ENCODE results near the gene ACSBG1. TPM values are rescaled to one million over a fixed set of nuclear protein-coding genes. Genes with fewer than 3 reads are reported as not detected.

The ACSBG1 gene
- total RNA-seq = not detected

DNA sequence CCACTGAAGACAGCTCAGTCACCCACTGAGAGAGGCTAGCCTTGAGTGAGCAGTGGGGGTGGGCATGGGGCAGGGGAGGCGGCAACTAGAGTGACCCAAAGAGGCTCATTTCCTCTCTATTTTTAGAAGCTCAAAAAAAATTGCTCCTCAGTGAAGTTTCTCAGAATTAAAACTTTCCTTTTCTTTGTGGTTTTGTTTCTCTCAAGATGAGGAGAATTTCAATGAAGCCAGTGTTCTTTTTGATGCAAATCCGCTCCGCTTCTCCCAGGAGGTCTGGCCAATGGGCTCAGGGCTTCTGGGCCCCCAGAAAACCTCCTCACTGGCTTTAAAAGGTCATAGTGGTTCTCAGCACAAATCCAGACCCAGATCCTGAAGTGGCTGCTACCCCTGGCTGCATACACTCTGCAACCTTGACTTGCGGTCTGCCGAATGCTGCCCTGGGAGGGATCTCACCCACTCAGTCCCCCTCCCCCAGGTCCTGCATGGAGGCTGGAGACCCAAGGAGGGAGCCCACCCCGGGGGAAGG is at the start of gene ACSBG1:
Gene ACSBG1, minus strand, starts transcription at position 51 of the 526 bp plus-strand sequence. CDS start 64 bp downstream, outside the sequence.
- POLR2A ChIA-PET = no interaction called here
- CTCF ChIA-PET = interaction anchor here (1.5 kb wide), 1 partner anchor 39 kb away, joined by 4 read pairs; no protein-coding TSS in a partner anchor

GRCh38 chr15:78282324-78282723 is 48.0 kb upstream of the ACSBG1 start:
- ChIA-PET CTCF (interaction anchor here (1.6 kb wide), 1 partner anchor 18 kb away, joined by 4 read pairs; the partner anchor contains the start of gene DNAJA4), POLR2A (no interaction called here)

GRCh38 chr15:78280319-78281072 is 46.1 kb upstream of the ACSBG1 start:
- ChIA-PET CTCF (interaction anchor here (0.6 kb wide), 1 partner anchor 1648 kb away, joined by 4 read pairs; no protein-coding TSS in a partner anchor), POLR2A (no interaction called here)

GRCh38 chr15:78276064-78276943 is 41.9 kb upstream of the ACSBG1 start:
- ChIA-PET POLR2A (no interaction called here), CTCF (no interaction called here)

DNA sequence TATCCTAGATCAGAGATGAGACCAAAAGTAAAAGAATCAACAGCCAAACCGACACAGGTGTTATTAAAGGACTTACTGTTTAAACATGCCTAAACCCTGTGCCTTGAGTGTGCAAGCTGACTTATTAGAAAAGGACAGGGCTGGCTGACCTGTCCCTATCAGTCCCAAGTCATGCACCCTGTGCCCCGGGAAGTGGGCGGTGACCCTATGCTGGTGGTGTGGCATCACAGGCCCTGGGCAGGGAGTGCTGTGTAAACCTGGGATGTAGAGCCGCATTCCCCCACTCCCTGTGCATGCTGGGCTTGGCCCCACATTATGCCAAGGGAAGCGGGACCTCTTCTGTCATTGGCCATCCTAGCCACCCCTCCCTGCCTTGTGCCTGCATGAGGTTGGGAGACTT is 40.6 kb upstream of the ACSBG1 start:
- ChIA-PET POLR2A (no interaction called here), CTCF (no interaction called here)

DNA sequence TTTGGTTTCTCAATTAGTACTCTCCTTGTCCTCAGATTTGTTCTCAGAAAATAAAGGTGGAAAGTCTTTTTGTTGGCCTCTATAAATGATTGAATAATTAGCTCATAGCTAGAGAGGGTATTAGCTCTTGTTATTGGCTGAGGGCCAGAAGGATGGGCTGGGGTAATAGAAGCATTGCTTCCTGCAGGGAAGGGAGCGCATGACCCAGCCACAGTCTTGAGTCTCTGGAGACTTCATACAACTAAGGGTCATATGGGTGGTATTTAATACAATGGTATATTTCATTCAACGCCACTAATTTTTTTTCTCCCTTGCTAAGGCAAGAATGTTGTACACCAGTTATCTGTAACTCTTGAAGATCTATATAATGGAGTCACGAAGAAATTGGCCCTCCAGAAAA is 38.4 kb upstream of the ACSBG1 start:
- POLR2A ChIA-PET = no interaction called here
- CTCF ChIA-PET = no interaction called here

DNA sequence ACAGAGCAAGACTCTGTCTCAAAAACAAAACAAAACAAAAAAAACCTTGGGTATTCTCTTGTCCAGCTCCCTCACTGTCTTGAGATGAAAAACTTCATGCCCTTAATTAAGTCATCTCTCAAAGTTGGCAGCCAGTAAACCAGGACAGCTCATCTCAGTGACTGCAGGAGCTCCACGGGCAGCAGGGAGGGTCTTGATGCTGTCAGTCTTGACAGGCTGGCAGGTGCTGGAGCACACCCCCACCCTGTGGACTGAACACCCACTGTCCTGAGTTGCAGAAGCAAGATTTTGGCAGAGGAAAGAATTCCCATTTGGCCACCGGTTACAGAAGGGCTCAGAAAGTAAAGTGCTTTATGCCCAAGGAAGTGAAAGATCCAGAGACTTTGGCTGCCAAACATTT is 38.0 kb upstream of the ACSBG1 start:
- POLR2A ChIA-PET = no interaction called here
- CTCF ChIA-PET = interaction anchor here (0.6 kb wide), 1 partner anchor 308 kb away, joined by 3 read pairs; no protein-coding TSS in a partner anchor

DNA sequence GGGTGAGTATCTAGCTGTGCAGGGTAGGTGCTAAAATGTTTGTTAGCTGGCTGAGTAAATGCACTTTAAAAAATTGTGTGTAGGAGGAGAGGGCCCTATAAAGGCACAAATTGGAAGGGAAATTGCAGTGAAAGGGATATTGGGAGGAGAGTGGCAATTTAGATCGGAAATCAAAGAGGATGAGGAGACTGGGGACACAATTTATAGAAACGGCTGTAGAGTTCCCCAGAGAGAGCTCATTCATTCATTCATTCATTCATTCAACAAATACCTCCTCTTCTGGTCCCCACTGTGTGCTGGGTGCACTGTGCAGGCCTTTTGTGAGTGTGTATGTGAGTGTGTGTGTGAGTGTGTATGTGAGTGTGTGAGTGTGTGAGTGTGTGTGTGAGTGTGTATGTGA is 32.4 kb upstream of the ACSBG1 start:
- ChIA-PET CTCF (no interaction called here), POLR2A (interaction anchor here (3.2 kb wide), 1 partner anchor 33 kb away, joined by 16 read pairs; the partner anchor contains the start of gene SKIC8)

DNA sequence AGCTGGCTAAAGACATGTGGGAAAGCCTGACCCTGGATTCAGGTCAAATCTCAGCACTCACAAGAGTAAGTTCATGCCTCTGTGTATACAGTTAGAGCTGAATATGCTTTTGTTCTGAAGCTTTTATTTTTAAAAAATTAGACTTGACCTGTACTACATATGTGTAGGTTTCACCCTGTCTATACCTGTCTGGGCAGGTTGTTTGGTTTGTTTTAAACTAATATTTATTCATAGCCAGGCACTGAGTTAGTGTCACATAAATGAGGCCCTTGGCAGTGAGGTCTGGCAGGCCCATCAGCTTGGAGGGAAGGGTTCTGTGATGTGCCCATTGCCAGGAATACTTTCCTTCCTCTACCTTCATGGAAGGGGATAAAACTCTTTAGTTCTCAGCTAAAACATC is 31.9 kb upstream of the ACSBG1 start:
- ChIA-PET POLR2A (interaction anchor here (3.2 kb wide), 1 partner anchor 33 kb away, joined by 16 read pairs; the partner anchor contains the start of gene SKIC8), CTCF (interaction anchor here (0.8 to 2.2 kb wide), 3 partner anchors 25 to 149 kb away, joined by 3 to 10 read pairs (median 3); no protein-coding TSS in a partner anchor)

- ChIA-PET CTCF (interaction anchor here (0.8 to 2.2 kb wide), 4 partner anchors 24 to 157 kb away, joined by 3 to 10 read pairs (median 3); no protein-coding TSS in a partner anchor), POLR2A (interaction anchor here (1.6 to 3.2 kb wide), 2 partner anchors 34 to 171 kb away, joined by 4 to 16 read pairs; partner anchors contain the start of gene SKIC8)
Observed at GRCh38 chr15:78265752-78266224, 31.4 kb upstream of the ACSBG1 start.

- CTCF ChIA-PET = interaction anchor here (0.9 to 2.2 kb wide), 3 partner anchors 24 to 157 kb away, joined by 3 to 10 read pairs (median 3); no protein-coding TSS in a partner anchor
- POLR2A ChIA-PET = interaction anchor here (0.6 to 3.2 kb wide), 4 partner anchors 34 to 496 kb away, joined by 3 to 16 read pairs (median 5); partner anchors contain the start of genes IDH3A and SKIC8
Observed at GRCh38 chr15:78265137-78265460, 30.7 kb upstream of the ACSBG1 start.

GRCh38 chr15:78264304-78265136 is 30.2 kb upstream of the ACSBG1 start, which contains the start of gene DNAJA4:
Gene DNAJA4 (plus strand): TSS chr15:78264562. CDS start chr15:78264764, 202 bp downstream.
- CTCF ChIA-PET = interaction anchor here (0.9 to 2.2 kb wide), 4 partner anchors 17 to 156 kb away, joined by 3 to 10 read pairs (median 4); no protein-coding TSS in a partner anchor
- POLR2A ChIA-PET = interaction anchor here (0.6 to 3.2 kb wide), 4 partner anchors 35 to 497 kb away, joined by 3 to 16 read pairs (median 5); partner anchors contain the start of genes IDH3A and SKIC8

DNA sequence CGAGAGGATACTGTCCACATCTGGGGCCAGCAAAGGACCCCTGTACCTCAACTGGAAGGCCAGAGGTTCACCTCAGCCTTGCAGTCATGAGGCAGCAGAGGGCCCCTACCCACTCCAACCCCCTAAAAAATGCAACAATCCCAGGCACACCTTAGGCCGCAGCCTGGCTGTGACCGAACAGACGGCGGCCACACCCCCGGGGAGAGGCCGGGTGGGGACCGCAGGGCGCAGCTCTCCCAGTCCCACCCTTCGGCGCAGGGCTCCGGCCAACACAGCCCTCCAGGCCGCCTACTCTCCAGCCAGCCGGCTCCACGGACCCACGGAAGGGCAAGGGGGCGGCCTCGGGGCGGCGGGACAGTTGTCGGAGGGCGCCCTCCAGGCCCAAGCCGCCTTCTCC is 29.5 kb upstream of the ACSBG1 start:
- CTCF ChIA-PET = interaction anchor here (1.4 to 2.2 kb wide), 2 partner anchors 18 to 23 kb away, joined by 4 to 10 read pairs; no protein-coding TSS in a partner anchor
- POLR2A ChIA-PET = interaction anchor here (1.3 to 3.2 kb wide), 3 partner anchors 35 to 173 kb away, joined by 4 to 16 read pairs (median 6); partner anchors contain the start of genes IDH3A and SKIC8

DNA sequence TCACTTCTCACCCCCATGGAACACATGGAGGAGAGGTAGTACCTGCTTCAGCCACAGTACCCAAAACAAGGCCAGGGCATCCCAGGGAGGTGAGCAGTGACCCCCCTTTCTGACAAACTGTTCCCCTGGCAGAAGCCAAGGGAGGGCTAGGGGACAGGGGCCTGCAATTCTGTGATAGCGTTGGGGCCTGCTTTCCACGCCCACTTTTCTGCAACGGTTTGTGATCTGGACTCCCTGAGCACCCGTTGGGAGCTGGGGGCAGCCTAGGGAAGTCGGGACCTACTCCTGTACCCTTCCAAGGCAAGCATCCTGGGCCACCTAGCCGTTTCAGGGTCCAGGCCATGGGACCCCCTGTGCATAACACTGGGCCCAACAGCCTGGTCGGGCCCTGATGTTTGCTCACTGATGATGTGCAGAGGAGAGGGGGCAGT is 29.0 kb upstream of the ACSBG1 start:
- ChIA-PET POLR2A (no interaction called here), CTCF (interaction anchor here (0.8 to 1.4 kb wide), 2 partner anchors 19 to 159 kb away, joined by 4 read pairs; no protein-coding TSS in a partner anchor)

DNA sequence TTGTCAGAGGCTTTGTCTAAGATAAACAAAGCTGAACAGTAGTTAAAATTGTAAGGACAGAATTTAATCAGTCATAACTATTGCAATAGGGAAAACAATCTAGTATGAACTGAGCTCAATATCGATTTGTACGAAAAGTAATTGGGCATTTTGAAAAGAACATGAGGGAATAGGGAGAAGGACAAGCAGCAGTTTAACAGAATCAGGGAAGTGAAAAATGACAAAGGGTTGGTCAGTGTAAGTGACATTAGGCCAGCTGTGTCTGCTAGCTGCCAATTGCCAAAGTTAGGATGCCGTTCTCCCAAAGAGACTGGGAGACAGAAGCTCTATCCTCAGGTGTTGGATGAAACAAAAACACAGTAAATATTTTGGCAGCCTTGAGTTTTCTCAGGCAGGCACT is 26.7 kb upstream of the ACSBG1 start:
- ChIA-PET CTCF (interaction anchor here (2.0 kb wide), 1 partner anchor 20 kb away, joined by 6 read pairs; no protein-coding TSS in a partner anchor), POLR2A (no interaction called here)

GRCh38 chr15:78260489-78260888 is 26.1 kb upstream of the ACSBG1 start:
- POLR2A ChIA-PET = no interaction called here
- CTCF ChIA-PET = interaction anchor here (2.0 kb wide), 1 partner anchor 19 kb away, joined by 6 read pairs; no protein-coding TSS in a partner anchor

GRCh38 chr15:78259232-78259631 is 24.9 kb upstream of the ACSBG1 start:
- POLR2A ChIA-PET = no interaction called here

DNA sequence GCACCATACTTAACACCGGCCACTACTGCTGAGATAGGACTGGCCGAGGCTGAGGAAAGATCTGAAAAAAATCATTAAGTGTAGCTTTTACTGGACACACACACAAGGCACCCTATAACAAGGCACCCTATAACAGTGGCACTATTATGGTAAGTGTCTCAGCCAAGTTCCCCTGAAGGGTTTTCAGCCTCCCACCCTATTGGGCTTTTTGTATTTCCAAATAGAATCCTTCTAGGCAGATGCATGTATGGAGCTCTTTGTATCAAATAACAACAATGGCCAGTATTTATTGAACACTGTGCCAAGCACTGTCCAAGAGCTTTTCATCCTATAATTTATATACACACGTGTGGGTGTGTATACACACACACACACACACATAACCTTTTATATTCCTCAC is 23.3 kb upstream of the ACSBG1 start:
- ChIA-PET CTCF (interaction anchor here (0.7 to 0.8 kb wide), 2 partner anchors 18 to 144 kb away, joined by 3 read pairs; no protein-coding TSS in a partner anchor), POLR2A (no interaction called here)

More at GRCh38 chr15:78259232-78259631, 24.9 kb upstream of the ACSBG1 start:
- CTCF ChIA-PET = interaction anchor here (0.7 kb wide), 1 partner anchor 319 kb away, joined by 3 read pairs; no protein-coding TSS in a partner anchor

Measured in activated CD8-positive, alpha-beta memory T cell treated with anti-CD3 and anti-CD28 coated beads for 36 hours (primary cell).